GM12874 (cell line): ENCODE data around the gene TRPV5.

Experiments
- TF ChIP-seq, protein P1 (sequence below): IDR thresholded peaks from 2 replicates; pipeline ENCODE4 v1.5.1; 2011; ENCODE audit warnings: low read depth, mild to moderate bottlenecking, control low read depth, low read length, moderate library complexity; ENCODE audit not compliant: insufficient read depth

Gene TRPV5

DNA sequence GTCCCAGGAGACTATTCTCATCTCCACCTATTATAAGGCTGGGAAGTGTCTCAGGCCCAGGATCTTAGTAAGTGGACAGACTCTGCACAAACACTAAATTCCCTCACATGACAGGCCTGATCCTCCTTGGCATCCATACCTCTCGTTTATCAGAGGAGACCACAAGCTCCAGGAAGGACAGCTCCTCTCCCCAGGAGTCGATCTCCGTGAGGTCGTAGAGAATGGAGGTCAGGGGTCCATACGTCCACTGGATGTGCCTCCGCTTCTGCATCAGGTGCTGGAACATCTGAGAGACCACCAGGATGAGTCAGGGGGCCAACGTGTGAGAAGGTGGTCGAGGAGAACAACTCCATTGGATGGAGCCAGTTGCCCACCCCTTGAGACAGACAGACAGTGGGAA is 5.6 kb downstream of the TRPV5 start:
- TF ChIP-seq, protein P1, sequence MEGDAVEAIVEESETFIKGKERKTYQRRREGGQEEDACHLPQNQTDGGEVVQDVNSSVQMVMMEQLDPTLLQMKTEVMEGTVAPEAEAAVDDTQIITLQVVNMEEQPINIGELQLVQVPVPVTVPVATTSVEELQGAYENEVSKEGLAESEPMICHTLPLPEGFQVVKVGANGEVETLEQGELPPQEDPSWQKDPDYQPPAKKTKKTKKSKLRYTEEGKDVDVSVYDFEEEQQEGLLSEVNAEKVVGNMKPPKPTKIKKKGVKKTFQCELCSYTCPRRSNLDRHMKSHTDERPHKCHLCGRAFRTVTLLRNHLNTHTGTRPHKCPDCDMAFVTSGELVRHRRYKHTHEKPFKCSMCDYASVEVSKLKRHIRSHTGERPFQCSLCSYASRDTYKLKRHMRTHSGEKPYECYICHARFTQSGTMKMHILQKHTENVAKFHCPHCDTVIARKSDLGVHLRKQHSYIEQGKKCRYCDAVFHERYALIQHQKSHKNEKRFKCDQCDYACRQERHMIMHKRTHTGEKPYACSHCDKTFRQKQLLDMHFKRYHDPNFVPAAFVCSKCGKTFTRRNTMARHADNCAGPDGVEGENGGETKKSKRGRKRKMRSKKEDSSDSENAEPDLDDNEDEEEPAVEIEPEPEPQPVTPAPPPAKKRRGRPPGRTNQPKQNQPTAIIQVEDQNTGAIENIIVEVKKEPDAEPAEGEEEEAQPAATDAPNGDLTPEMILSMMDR, result no peak

DNA sequence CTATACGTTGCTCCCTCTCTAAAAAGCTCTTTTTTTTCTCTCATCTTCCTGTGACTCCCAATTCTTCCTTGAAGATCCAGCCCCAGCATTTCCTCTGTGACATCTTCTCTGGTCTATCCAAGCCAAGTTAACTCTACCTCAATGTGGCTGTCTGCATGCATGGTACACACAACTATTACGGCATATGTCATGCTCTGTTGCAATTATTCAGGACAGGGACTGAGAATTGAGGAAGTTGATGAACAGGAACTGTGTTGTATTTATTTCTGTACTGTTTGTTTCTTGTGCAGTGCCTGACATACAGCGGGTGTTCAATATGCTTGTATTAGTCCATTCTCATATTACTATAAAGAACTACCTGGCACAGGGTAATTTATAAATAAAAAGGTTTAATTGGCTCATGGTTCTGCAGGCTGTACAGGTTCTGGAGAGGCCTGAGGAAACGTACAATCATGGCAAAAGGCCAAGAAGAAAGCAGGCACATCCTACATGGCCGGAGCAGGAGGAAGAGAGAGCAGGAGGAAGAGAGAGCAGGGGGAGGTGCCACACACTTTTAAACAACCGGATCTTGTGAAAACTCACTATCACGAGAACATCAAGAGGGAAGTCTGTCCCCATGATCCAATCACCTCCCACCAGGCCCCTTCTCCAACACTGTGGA is 6.3 kb downstream of the TRPV5 start:
- TF ChIP-seq, protein P1, result no peak

DNA sequence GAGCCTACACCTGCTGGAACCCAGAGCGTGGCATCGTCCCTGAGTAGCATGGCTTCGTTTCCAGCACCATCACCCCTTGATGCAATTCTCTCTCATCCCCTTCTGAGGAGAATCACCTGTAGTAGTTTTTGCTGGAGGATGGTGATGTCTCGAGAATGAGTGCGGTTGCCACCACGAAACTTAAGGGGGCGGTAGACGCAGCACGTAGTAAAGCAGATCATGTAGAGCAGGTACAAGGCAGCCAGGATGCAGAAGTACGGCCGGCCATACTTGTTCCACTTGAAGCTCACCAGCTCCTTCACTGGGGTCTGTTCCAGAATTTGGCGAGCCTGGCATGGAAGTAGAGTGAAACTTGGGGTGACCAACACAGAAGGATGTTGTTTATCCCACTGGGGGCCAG is 8.1 kb downstream of the TRPV5 start:
- TF ChIP-seq, protein P1, result peak; percentile 31; the same call in 1 of the 2 replicates

DNA sequence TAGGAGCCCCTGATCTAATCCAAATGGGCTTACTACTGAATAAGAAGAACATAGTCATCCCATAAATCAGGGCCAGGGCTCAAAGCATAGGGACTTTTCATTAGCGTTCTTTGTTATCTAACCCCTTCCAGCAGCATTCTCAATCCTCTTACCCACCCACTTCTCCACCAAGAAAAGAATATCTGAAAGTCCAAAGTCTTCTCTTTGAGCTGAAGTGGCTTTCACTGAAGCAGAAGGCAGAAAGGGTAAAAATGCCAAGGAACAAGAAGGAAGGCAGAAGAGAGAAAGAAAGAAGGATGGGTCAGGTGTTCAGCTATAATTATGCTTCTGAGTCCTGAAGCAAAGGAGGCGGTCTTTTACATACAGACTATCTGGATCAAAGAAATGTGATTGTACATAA is 10.2 kb downstream of the TRPV5 start:
- TF ChIP-seq, protein P1, result no peak

DNA sequence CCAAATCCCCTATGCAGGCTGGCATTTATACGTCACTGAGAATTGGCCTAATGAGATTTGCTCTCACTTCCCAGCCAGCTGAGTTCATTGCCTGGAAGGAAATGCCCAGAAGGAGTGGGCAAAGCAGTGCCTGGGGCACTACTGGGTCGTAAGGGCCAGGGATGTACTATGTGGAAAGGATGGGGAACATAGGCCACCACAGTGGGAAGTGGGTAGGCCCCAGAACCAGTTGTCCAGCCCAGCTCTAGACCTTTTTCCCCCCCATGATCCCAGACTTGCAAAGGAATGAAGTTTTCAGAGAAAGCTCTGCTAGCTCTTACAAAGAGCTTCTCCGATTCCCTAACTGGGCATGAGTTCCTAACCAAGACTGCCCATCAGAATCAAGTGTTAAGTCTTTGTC is 13.9 kb downstream of the TRPV5 start:
- TF ChIP-seq, protein P1, result no peak

DNA sequence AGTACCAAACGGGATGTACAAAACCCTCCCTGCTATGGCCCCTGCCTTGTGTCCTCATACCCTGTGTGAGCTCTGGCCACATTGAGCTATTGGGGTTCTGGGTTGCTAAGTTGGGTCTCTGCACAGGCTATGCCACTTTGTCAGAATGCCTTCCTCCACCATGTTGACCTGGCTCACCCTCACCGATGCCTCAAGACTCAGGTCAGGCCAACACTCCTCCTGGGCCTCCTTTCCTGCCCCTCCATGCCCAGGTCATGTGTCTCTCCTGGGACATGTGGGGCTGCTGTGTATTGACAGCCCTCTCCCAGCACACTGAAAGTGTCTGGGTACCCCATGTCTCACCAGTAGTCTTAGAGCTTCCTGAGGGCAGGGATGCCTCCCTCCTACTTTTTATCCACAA is 14.6 kb downstream of the TRPV5 start:
- TF ChIP-seq, protein P1, result no peak

DNA sequence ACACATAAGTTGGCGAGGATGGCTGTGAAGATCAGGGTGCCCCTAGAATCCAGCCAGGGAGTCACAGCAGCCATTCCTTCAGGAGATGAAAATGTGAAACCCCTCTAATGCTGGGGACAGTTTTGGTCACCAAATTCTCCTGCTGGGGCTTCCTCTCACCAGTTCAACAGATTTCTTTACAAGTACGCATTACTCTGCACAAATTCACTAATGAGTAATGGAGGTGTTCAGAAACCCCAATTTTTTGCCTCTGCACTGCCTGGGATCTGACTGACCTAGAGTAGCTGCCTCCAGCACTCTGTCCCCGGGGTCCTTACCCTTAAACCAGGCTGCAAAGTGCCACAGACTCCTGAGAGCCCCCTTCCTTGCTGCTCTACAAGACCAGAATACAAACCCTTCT is 16.1 kb downstream of the TRPV5 start:
- TF ChIP-seq, protein P1, result no peak

DNA sequence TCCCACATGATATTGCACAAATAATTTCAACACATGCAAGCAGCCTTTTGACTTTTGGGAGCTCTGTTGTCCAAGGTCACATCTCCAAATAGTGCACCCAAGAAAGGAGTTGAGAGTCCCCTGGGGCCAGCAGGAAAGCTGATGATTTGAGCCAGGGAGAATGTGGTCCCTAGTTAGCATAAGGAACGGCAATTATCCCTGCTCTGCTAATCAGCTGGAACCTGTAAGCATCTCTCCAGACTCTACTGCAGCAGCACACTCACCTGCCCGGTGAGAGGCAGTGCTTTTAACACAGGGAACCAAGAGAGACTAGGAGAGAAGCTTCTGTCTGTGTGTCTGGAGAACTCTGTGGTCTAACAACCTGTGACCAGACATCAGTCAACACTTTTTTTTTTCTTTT is 17.0 kb downstream of the TRPV5 start:
- TF ChIP-seq, protein P1, result no peak
